ENCODE measurements around the gene CHTF18. TPM values are rescaled to one million over a fixed set of nuclear protein-coding genes. Genes with fewer than 3 reads are reported as not detected.

Gene CHTF18
- total RNA-seq, 1 experiment from 2014 or later, result 120 TPM

GRCh38 chr16:813916-814412 is 25.5 kb downstream of the CHTF18 start:
- no peak overlapping the region for H3K18ac ChIP-seq (ENCODE audit: insufficient read length, low read depth, low read length)
- H2AK5ac ChIP-seq (ENCODE audit: insufficient read length, low read length), result no peak overlapping the region
- H2BK5ac ChIP-seq (ENCODE audit: insufficient read length, low read length), result no peak overlapping the region
- Mint-ChIP-seq H3K4me1 (peaks cover 0 to 2% of the 10 kb centered on the region in 2 experiments; a peak in 2 of 4 replicates), H3K27ac (no peak overlapping the region), H3K27me3 (ENCODE audit: low read depth) (peaks cover 41% of the 10 kb centered on the region), H3K36me3 (ENCODE audit: insufficient read depth in 1 of 3, low read depth in 3 of 3) (no peaks in the 10 kb centered on the region), H3K9me3 (0 out of 5 replicates have a peak, but pooled peaks cover 0 to 3% of the 10 kb centered on the region in 2 experiments), H3K4me3 (peak overlapping the region; percentile 32 to 50; a peak in 3 of 5 replicates)
- no CpG with 5 or more reads among the region's 22 CpGs for WGBS (ENCODE audit: extremely low coverage, insufficient read length, low lambda C conversion rate)
- H3K23ac ChIP-seq (ENCODE audit: insufficient read length, low read depth, low read length), result no peak overlapping the region
- no peak overlapping the region for H4K91ac ChIP-seq (ENCODE audit: insufficient read length, low read depth, low read length)
- no peaks in the 10 kb centered on the region for H4K20me1 ChIP-seq (ENCODE audit: control insufficient read depth, insufficient read depth, insufficient read length)
- H3K79me1 ChIP-seq (ENCODE audit: insufficient read depth, low read depth, low read length, poor library complexity, severe bottlenecking), result no peaks in the 10 kb centered on the region
- no peak overlapping the region for H2AFZ ChIP-seq (ENCODE audit: low read length)
- no peak overlapping the region for H3K9ac ChIP-seq (ENCODE audit: extremely low read depth, insufficient read length, low read length)
- H3K4me2 ChIP-seq (ENCODE audit: insufficient read depth, insufficient read length, low read length), result no peak overlapping the region
- no peak for DNase-seq
- H4K8ac ChIP-seq (replicated peaks; ENCODE audit: insufficient read length, low read depth, low read length), result no peak overlapping the region
- no peak overlapping the region for H2BK20ac ChIP-seq (ENCODE audit: low read depth, low read length, poor library complexity, severe bottlenecking)
- no peaks in the 10 kb centered on the region; the same call in 1 of the 2 replicates for H3K27me3 ChIP-seq (ENCODE audit: insufficient read depth, low read length)
- no peak overlapping the region for H2BK120ac ChIP-seq (ENCODE audit: low read depth, low read length, poor library complexity, severe bottlenecking)
- no peak overlapping the region for H4K5ac ChIP-seq (ENCODE audit: insufficient read length, low read depth, low read length)
- H2BK15ac ChIP-seq (ENCODE audit: low read depth, low read length), result no peak overlapping the region
- no peak; the same call in 2 of the 3 replicates for TF ChIP-seq CTCF (conservative IDR thresholded peaks at IDR 0.05)
- no peak overlapping the region for H2BK12ac ChIP-seq (ENCODE audit: insufficient read length, low read depth, low read length)
- no peak overlapping the region for H3K4ac ChIP-seq (ENCODE audit: low read depth, low read length)
- H3K4me1 ChIP-seq (ENCODE audit: insufficient read depth, low read length), result no peaks in the 10 kb centered on the region
- no peak overlapping the region for H3K27ac ChIP-seq (ENCODE audit: insufficient read length, low read depth, low read length)
- no peak overlapping the region for H3K56ac ChIP-seq (ENCODE audit: insufficient read length, low read depth, low read length)
- H3T11ph ChIP-seq (ENCODE audit: low read length), result no peak overlapping the region
- no peaks in the 10 kb centered on the region for H3K9me3 ChIP-seq (ENCODE audit: control insufficient read depth, low read depth, low read length)
- no peaks in the 10 kb centered on the region for H3K79me2 ChIP-seq (ENCODE audit: insufficient read depth, low read length)
- peaks cover 5% of the 10 kb centered on the region for H3K23me2 ChIP-seq (ENCODE audit: insufficient read length, low read depth, low read length, poor library complexity, severe bottlenecking)
- H3K14ac ChIP-seq (ENCODE audit: insufficient read depth, low read length), result no peak overlapping the region
